ENCODE data around the gene NSRP1. TPM values are rescaled to one million over a fixed set of nuclear protein-coding genes. Genes with fewer than 3 reads are reported as not detected.

Gene NSRP1
- total RNA-seq, 3 donors from 2014 or later, result 24.5 to 41.7 (median 24.7) TPM

GRCh38 chr17:30160419-30161172 is 44.0 kb downstream of the NSRP1 start:
- ATAC-seq, result no peak
- no peak for DNase-seq
- no peaks in the 10 kb centered on the region for H3K36me3 ChIP-seq (ENCODE audit: low read depth)
- H3K4me1 ChIP-seq (ENCODE audit: low read depth), result no peaks in the 10 kb centered on the region
- no peak overlapping the region for H3K4me3 ChIP-seq
- H3K9me3 ChIP-seq, result no peaks in the 10 kb centered on the region
- intact Hi-C loops (cut with DNase I, micrococcal nuclease), result no loop called here
- no peak for TF ChIP-seq CTCF (IDR thresholded peaks at IDR 0.05)

DNA sequence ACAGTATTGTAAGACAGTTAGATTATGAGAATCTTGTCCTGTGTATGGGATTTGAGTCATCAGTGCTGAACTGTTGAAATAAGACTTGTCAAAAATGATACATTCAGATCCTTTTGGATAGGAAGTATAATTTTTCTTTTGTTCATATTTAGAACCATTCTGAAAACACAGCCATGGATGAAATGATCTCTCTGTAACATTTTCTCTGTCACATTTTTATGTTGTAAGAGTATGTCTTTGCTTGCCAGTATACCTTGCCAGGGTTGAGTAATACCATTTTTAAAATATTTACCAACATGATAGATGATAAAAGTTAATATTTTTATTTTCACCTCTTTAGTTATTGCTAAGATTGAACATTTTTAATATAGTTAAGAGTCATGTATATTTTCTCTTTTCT is 45.0 kb downstream of the NSRP1 start:
- TF ChIP-seq CTCF (IDR thresholded peaks at IDR 0.05), result no peak
- H3K36me3 ChIP-seq (ENCODE audit: low read depth), result no peaks in the 10 kb centered on the region
- intact Hi-C loops (cut with DNase I, micrococcal nuclease), result no loop called here
- H3K4me3 ChIP-seq, result no peak overlapping the region
- H3K4me1 ChIP-seq (ENCODE audit: low read depth), result no peaks in the 10 kb centered on the region
- H3K9me3 ChIP-seq, result no peaks in the 10 kb centered on the region
- DNase-seq, result no peak
- no peak for ATAC-seq

GRCh38 chr17:30164531-30164930 is 47.9 kb downstream of the NSRP1 start:
- Histone ChIP-seq H3K4me3 (no peak overlapping the region), H3K9me3 (no peaks in the 10 kb centered on the region), H3K36me3 (ENCODE audit: low read depth) (no peaks in the 10 kb centered on the region), H3K4me1 (ENCODE audit: low read depth) (no peaks in the 10 kb centered on the region)
- TF ChIP-seq CTCF (IDR thresholded peaks at IDR 0.05), result no peak
- intact Hi-C loops (cut with DNase I, micrococcal nuclease), result no loop called here
- ATAC-seq (no peak), DNase-seq (no peak)

DNA sequence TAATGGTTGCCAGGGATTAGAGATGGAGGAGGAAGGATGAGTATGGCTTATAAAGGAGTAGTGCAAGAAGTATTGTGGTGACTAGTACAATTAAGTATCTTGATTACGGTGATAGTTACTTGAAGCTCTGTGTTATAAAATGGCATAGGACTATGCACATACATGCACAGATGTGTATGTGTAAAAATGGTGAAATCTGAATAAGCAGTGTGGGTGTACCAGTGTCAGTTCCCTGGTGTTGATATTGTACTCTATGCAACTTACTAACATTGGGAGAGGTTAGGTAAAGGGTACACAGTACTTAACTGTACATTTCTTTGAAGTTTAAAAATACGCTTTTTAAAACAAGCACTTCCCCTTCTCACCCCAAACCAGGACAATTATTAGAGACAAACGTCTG is 48.5 kb downstream of the NSRP1 start:
- H3K4me1 ChIP-seq (ENCODE audit: low read depth), result no peaks in the 10 kb centered on the region
- H3K9me3 ChIP-seq, result no peaks in the 10 kb centered on the region
- TF ChIP-seq CTCF (IDR thresholded peaks at IDR 0.05), result no peak

GRCh38 chr17:30165960-30166359 is 49.3 kb downstream of the NSRP1 start:
- Histone ChIP-seq H3K36me3 (ENCODE audit: low read depth) (no peaks in the 10 kb centered on the region), H3K4me1 (ENCODE audit: low read depth) (no peaks in the 10 kb centered on the region), H3K9me3 (no peaks in the 10 kb centered on the region), H3K4me3 (no peak overlapping the region)
- ATAC-seq (no peak), DNase-seq (no peak)
- no peak for TF ChIP-seq CTCF (IDR thresholded peaks at IDR 0.05)
- intact Hi-C loops (cut with DNase I, micrococcal nuclease), result no loop called here

More for the DNA sequence above, 48.5 kb downstream of the NSRP1 start:
- ATAC-seq (no peak), DNase-seq (no peak)
- Histone ChIP-seq H3K4me3 (no peak overlapping the region), H3K36me3 (ENCODE audit: low read depth) (no peaks in the 10 kb centered on the region)
- intact Hi-C loops (cut with DNase I, micrococcal nuclease), result no loop called here

Measured in mucosa of descending colon (tissue), 3 donors.